DOHH2 (cell line): ENCODE measurements around the gene FBRSL1.

ENCODE experiments used
- H3F3A ChIP-seq: fragments of 200-600 bp; sonication (generic), shearing (Covaris generic); 2 replicates; pipeline ENCODE4 v1.6.0; 2016; ENCODE audit warnings: antibody characterized with exemption, mild to moderate bottlenecking; ENCODE audit not compliant: control insufficient read depth, insufficient read depth
- H3K27ac ChIP-seq: fragments of 200-600 bp; sonication (generic); 2 replicates; pipeline ENCODE4 v1.5.1; 2014; ENCODE audit warnings: low read depth, mild to moderate bottlenecking, low read length, moderate library complexity
- H3K27me3 ChIP-seq: fragments of 200-600 bp; sonication (generic); 2 replicates; pipeline ENCODE4 v1.6.1; 2014; ENCODE audit warnings: mild to moderate bottlenecking, low read length, mixed read lengths; ENCODE audit not compliant: control insufficient read depth
- H3K36me3 ChIP-seq: fragments of 200-600 bp; sonication (generic); 2 replicates; pipeline ENCODE4 v1.6.1; 2014; ENCODE audit warnings: mild to moderate bottlenecking, low read length, moderate library complexity, mixed read lengths; ENCODE audit not compliant: control insufficient read depth
- H3K4me1 ChIP-seq: fragments of 200-600 bp; sonication (generic); 2 replicates; pipeline ENCODE4 v1.6.1; 2014; ENCODE audit warnings: mild to moderate bottlenecking, low read length, mixed read lengths; ENCODE audit not compliant: control insufficient read depth
- H3K4me2 ChIP-seq: fragments of 200-600 bp; sonication (generic); 2 replicates; pipeline ENCODE4 v1.6.0; 2014; ENCODE audit warnings: mild to moderate bottlenecking, low read length, moderate library complexity
- H3K4me3 ChIP-seq: fragments of 200-600 bp; sonication (generic); 2 replicates; pipeline ENCODE4 v1.5.1; 2014; ENCODE audit warnings: mild to moderate bottlenecking, low read length, mixed read lengths
- H3K79me2 ChIP-seq: fragments of 200-600 bp; sonication (generic); 2 replicates; pipeline ENCODE4 v1.6.1; 2014; ENCODE audit warnings: mild to moderate bottlenecking, low read length, mixed read lengths; ENCODE audit not compliant: control insufficient read depth
- H3K9me2 ChIP-seq: fragments of 200-600 bp; sonication (generic); replicated peaks from 2 replicates; pipeline ENCODE4 v1.6.1; 2014; ENCODE audit warnings: mild to moderate bottlenecking, low read length, mixed read lengths; ENCODE audit not compliant: control insufficient read depth
- H3K9me3 ChIP-seq: fragments of 200-600 bp; sonication (generic); 2 replicates; pipeline ENCODE4 v1.6.1; 2014; ENCODE audit warnings: antibody characterized with exemption, low read length, mixed read lengths; ENCODE audit not compliant: control insufficient read depth, insufficient read depth
- H4K20me1 ChIP-seq: fragments of 200-600 bp; sonication (generic); 2 replicates; pipeline ENCODE4 v1.6.0; 2014; ENCODE audit warnings: low read depth, mild to moderate bottlenecking, antibody characterized with exemption, low read length, moderate library complexity; ENCODE audit not compliant: control insufficient read depth, insufficient read depth
- EZH2phosphoT487 ChIP-seq: fragments of 200-600 bp; sonication (generic); IDR thresholded peaks from 2 replicates; pipeline ENCODE4 v1.6.1; 2017; ENCODE audit warnings: borderline replicate concordance, mild to moderate bottlenecking, antibody characterized with exemption, low read length, moderate library complexity, mixed read lengths
- TF ChIP-seq, protein P1 (sequence below): fragments of 200-600 bp; sonication (generic); IDR thresholded peaks from one replicate; pipeline ENCODE4 v1.5.1; 2014; ENCODE audit warnings: antibody characterized with exemption, mild to moderate bottlenecking, low read depth, low read length; ENCODE audit not compliant: poor library complexity, severe bottlenecking

Gene FBRSL1

GRCh38 chr12:132560364-132560613 lies 70.3 kb downstream of the FBRSL1 start:
- peak overlapping the region; percentile 62 for H3K27ac ChIP-seq
- H3F3A ChIP-seq = peaks cover 7% of the 10 kb centered on the region
- H3K27me3 ChIP-seq = no peaks in the 10 kb centered on the region
- H3K9me3 ChIP-seq = no peaks in the 10 kb centered on the region
- H3K79me2 ChIP-seq = peaks cover 50% of the 10 kb centered on the region
- TF ChIP-seq EZH2phosphoT487 = no peak
- H3K9me2 ChIP-seq = no peaks in the 10 kb centered on the region
- H3K4me2 ChIP-seq = peak overlapping the region; percentile 96
- H4K20me1 ChIP-seq = 0 out of 2 replicates have a peak, but pooled peaks cover 4% of the 10 kb centered on the region
- peaks cover 31% of the 10 kb centered on the region for H3K4me1 ChIP-seq
- H3K4me3 ChIP-seq = peak overlapping the region; percentile 88
- H3K36me3 ChIP-seq = peaks cover 12% of the 10 kb centered on the region

DNA sequence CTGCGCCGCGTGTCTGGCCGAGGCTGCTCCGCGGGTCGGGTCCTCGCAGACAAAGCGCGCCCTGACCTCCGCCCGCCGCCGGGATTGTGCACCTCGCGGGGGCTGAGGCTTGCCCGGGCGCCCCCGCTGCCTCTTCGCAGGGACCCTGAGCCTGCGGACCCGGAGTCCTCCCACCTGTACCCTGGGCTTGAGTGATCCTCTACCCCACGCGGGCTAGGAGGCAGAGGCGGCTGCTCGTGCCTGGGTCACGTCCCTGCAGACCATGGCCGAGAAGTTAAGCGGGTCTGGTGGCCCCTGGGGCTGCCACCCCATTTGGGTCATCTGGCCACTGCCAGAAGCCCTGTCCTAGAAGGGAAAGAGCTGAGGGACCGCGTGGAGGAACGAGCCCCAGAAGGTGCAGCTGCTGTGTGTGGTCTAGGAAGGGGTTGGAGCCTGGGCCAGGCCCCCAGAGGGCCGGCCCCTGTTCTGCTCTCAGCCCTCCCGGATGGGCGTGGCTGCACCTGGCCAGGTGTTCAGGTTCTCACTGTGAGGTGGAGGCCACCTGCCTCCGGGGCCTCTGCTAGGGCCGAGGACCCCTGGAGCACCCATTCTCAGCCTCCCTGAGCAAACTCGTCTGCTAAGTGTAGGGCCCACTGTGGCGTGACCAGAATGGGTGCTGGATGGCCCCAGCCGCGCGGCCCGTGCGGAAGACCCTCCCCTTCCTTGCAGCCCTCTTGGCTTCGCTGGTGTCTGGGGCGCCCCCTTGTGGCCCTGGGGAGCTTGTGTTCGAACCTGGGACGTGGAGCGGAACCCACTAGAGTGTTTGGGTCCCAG lies 70.9 kb downstream of the FBRSL1 start:
- H3K4me1 ChIP-seq = peaks cover 31% of the 10 kb centered on the region
- H3K4me2 ChIP-seq = peak overlapping the region; percentile 96
- H3K27me3 ChIP-seq = no peaks in the 10 kb centered on the region
- no peaks in the 10 kb centered on the region for H3K9me3 ChIP-seq
- H3K79me2 ChIP-seq = peaks cover 56% of the 10 kb centered on the region
- H3K4me3 ChIP-seq = peak overlapping the region; percentile 88
- no peaks in the 10 kb centered on the region for H3K9me2 ChIP-seq
- peaks cover 18% of the 10 kb centered on the region for H3K36me3 ChIP-seq
- peaks cover 4% of the 10 kb centered on the region; the same call in 1 of the 2 replicates for H4K20me1 ChIP-seq
- no peak for TF ChIP-seq EZH2phosphoT487
- TF ChIP-seq, protein P1, sequence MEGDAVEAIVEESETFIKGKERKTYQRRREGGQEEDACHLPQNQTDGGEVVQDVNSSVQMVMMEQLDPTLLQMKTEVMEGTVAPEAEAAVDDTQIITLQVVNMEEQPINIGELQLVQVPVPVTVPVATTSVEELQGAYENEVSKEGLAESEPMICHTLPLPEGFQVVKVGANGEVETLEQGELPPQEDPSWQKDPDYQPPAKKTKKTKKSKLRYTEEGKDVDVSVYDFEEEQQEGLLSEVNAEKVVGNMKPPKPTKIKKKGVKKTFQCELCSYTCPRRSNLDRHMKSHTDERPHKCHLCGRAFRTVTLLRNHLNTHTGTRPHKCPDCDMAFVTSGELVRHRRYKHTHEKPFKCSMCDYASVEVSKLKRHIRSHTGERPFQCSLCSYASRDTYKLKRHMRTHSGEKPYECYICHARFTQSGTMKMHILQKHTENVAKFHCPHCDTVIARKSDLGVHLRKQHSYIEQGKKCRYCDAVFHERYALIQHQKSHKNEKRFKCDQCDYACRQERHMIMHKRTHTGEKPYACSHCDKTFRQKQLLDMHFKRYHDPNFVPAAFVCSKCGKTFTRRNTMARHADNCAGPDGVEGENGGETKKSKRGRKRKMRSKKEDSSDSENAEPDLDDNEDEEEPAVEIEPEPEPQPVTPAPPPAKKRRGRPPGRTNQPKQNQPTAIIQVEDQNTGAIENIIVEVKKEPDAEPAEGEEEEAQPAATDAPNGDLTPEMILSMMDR = peak; percentile 90
- H3F3A ChIP-seq = peaks cover 7% of the 10 kb centered on the region
- peak overlapping the region; percentile 62 for H3K27ac ChIP-seq
